Jurkat, Clone E6-1 (cell line): Measurements from ENCODE around the gene HES3. TPM values are rescaled to one million over a fixed set of nuclear protein-coding genes. Genes with fewer than 3 reads are reported as not detected.

Experiments
- DNase-seq: peaks from one replicate; pipeline ENCODE4 v3.0.0-alpha.2; 2011; ENCODE audit warnings: low read depth, low spot score
- H3K4me3 ChIP-seq: 2 replicates; pipeline ENCODE4 v1.5.1; 2011; ENCODE audit warnings: mild to moderate bottlenecking, low read length, control low read depth, moderate library complexity
- polyA plus RNA-seq: library from polyadenylated mRNA; unstranded; fragments of >200 nt; gene quantifications from one replicate; pipeline ENCODE4 v1.2.1, GENCODE V29; 2012; ENCODE audit warnings: missing spikeins; ENCODE audit not compliant: insufficient read length, insufficient read depth

The HES3 gene
- polyA plus RNA-seq = not detected

- DNase-seq = no peak
- H3K4me3 ChIP-seq = no peak within 1 kb of the TSS
Observed at GRCh38 chr1:6243993-6244392, at the start of gene HES3. Gene HES3 (plus strand): TSS chr1:6244179. CDS start chr1:6244366, 187 bp downstream.

- peak overlapping the region; percentile 83 for H3K4me3 ChIP-seq
- no peak for DNase-seq
Observed at GRCh38 chr1:6197746-6198427, 46.1 kb upstream of the HES3 start.

GRCh38 chr1:6198646-6199297 lies 45.2 kb upstream of the HES3 start:
- DNase-seq = no peak
- peak overlapping the region; percentile 83 for H3K4me3 ChIP-seq

GRCh38 chr1:6199298-6200187 lies 44.4 kb upstream of the HES3 start, which contains the start of gene RPL22:
Gene RPL22 (minus strand): TSS chr1:6199595. CDS start chr1:6199573, 22 bp downstream.
- peak; percentile 100 for DNase-seq
- H3K4me3 ChIP-seq = peak within 1 kb of the TSS; percentile 83

GRCh38 chr1:6200188-6200809 lies 43.7 kb upstream of the HES3 start:
- no peak for DNase-seq
- peak overlapping the region; percentile 83 for H3K4me3 ChIP-seq

GRCh38 chr1:6202256-6202655 lies 41.7 kb upstream of the HES3 start:
- no peak overlapping the region for H3K4me3 ChIP-seq
- no peak for DNase-seq

GRCh38 chr1:6205849-6206519 lies 38.0 kb upstream of the HES3 start, which contains the start of gene RNF207:
Gene RNF207 (plus strand): TSS chr1:6206119. CDS start chr1:6206536, 417 bp downstream.
- H3K4me3 ChIP-seq = no peak within 1 kb of the TSS
- no peak for DNase-seq

- no peak for DNase-seq
- no peak overlapping the region for H3K4me3 ChIP-seq
Observed at GRCh38 chr1:6206520-6206855, 37.5 kb upstream of the HES3 start.

GRCh38 chr1:6207075-6207885 lies 36.7 kb upstream of the HES3 start:
- H3K4me3 ChIP-seq = no peak overlapping the region
- no peak for DNase-seq

- DNase-seq = no peak
- H3K4me3 ChIP-seq = no peak overlapping the region
Observed at GRCh38 chr1:6207921-6208320, 36.1 kb upstream of the HES3 start.

- H3K4me3 ChIP-seq = peak overlapping the region; percentile 9
- no peak for DNase-seq
Observed at GRCh38 chr1:6208723-6209660, 35.0 kb upstream of the HES3 start.

GRCh38 chr1:6209661-6210580 lies 34.1 kb upstream of the HES3 start:
- peak overlapping the region; percentile 7 for H3K4me3 ChIP-seq
- peak; percentile 28 for DNase-seq

- no peak for DNase-seq
- H3K4me3 ChIP-seq = no peak overlapping the region
Observed at GRCh38 chr1:6210591-6211355, 33.2 kb upstream of the HES3 start.

- H3K4me3 ChIP-seq = no peak overlapping the region
- no peak for DNase-seq
Observed at GRCh38 chr1:6211731-6212130, 32.2 kb upstream of the HES3 start.
